Measurements from ENCODE around the gene ANKS1A.

Gene ANKS1A

GRCh38 chr6:35082733-35083403, 193.8 kb downstream of the ANKS1A start:
- DNase-seq (ENCODE audit: low read depth in 3 of 3, low spot score in 1 of 3): no peak

- no peak for DNase-seq (ENCODE audit: low read depth in 3 of 3, low spot score in 1 of 3)
Measured at GRCh38 chr6:35083507-35083906, 194.5 kb downstream of the ANKS1A start.

DNA sequence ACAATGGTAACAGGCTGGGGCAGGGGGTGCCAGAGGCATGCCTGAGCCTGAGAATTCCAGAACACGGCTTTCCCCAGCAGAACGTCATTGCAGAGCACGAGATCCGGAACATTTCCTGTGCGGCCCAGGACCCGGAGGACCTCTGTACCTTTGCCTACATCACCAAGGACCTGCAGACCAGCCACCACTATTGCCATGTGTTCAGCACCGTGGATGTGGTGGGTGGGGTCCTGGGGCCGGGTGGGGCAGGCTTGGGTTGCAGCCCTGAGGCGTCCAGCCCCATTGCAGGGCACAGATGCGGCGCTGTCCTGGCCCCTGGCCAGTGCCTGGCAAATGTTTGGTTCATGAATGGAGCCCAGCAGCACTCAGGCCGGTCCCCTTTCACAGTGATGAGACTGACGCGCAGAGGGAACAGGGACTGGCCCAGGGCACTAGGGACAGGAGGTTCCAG, 195.0 kb downstream of the ANKS1A start:
- no peak for DNase-seq (ENCODE audit: low read depth in 3 of 3, low spot score in 1 of 3)

GRCh38 chr6:35084511-35085203, 195.6 kb downstream of the ANKS1A start:
- no peak for DNase-seq (ENCODE audit: low read depth in 3 of 3, low spot score in 1 of 3)

DNA sequence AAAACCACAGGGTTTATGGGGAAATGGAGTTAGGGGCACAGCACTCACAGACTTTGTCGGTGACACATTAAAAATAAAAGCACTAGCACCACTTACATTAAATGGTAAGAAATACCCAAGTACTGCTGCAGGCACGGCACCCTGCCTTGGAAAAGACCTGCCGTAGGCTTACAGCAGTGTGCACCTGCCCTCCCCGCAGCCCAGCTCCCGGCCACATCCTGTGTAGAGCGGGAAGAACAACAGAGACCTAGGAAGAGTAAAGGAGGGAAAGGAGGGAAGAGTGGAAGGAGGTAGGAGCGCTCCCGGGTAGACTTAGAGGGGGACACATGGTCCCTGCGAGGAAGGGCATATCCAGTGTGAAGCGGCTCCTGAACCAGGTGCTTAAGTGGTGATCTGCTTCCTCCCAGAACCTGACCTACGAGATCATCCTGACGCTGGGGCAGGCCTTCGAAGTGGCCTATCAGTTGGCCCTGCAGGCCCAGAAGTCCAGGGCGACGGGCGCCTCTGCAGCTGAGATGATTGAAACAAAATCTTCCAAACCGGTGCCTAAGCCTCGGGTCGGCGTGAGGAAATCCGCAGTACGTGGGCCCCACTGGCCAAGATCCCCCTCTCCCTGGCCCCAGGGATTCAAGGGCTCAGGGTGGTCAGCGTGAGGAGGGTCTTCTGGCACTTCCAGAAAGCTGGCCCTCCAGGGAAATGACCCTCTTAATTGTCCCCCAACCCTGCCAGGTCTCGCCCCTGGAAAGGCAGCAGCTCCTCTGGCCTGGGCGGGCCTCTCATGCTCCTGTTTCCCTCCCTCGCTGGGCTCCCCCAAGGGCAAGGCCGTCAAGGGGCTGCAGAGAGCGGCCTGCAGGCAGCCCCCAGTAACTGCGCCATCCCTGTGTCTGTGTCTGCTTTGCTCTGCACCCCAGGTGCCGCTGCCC, 196.6 kb downstream of the ANKS1A start:
- DNase-seq (ENCODE audit: low read depth in 3 of 3, low spot score in 1 of 3): no peak

- DNase-seq (ENCODE audit: low read depth in 3 of 3, low spot score in 1 of 3): no peak
Measured at GRCh38 chr6:35086282-35086632, 197.2 kb downstream of the ANKS1A start.

GRCh38 chr6:35086636-35087360, 197.7 kb downstream of the ANKS1A start:
- DNase-seq (ENCODE audit: low read depth in 3 of 3, low spot score in 1 of 3): no peak

DNA sequence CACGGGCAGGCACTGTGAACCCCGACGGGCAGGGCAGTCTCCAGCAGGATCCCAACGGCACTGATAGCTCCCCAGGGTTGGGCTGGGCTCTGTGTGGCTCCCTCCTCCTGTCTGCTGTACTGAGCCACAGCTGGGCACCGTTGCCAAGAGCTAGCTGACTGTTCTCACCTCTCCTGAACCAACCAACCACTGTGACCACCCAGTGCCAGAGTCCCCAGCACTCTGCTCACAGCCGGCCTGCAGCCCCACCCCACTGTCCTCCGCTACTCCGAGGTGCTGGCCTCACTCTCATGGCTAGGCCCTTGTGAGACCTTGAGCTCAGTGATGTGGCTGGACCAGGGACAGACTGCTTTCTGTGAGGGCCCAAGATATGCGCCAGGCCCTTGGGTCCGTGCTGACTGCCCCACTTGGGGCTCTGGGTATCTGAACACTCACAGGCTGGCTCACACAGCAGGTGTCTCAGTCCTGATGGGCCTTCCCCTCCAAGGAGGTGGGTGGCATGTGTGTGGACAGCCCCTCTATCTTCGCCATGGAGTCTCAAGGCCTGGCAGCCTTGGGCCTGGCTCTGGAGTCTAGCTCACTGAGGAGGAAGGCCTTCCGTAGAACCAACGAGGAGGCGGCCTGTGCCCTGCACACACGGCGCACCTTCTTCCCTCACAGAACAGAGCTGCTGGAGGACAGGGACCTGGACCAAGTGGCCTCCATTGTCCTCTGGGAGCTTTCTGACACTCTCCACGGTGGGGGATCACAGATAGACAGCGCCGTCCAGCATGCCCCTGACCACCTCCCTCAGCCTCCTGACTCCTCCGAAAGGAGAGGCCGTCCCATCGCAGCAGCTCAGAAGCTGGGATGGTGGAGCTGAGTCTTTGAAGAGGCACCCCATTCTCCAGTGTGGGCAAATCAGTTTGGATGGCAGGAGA, 198.6 kb downstream of the ANKS1A start:
- DNase-seq (ENCODE audit: low read depth in 3 of 3, low spot score in 1 of 3): no peak

DNA sequence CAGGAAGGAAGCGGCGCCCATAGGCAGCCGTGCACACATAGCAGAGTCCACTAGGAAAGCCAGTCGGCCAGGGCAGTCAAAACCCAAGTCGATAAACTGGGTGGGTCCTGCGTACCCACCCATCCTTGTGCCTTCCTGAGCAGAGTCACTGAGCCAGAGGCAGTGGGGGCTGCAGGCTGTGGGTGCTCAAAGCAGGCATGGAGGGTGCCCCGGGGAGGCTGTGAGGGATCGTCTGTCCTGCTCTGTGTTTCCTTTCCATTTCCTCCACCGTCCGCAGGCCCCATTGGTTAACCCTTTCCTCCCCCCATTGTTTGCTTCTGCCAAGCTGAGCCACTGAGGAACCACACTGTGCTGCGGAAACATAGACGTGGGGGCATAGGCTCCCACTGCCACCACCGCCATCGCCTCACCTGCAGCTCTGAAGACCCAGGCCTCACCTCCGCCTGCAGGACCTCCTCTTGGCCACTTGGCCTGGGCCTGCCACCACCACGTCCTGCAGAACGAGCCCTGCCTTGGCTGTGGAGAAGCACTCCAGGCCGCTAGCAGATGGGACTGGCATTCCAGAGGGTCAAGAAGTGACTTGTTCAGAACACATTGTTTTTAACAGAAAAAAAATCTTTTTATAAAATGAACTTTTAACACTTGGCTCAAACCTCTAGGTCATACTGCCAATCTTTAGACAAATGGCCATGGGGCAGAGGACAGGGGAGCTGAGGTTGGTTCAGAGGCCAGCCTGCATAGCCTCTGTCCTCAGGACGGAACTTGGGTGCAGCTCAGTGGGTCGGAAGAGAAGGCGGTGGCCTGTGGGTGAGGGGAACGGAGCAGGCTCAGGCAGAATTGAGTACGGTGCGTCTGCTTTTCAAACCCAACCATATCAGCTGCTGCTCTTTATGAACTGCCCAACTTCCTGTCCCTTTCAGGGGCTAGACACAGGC, 199.5 kb downstream of the ANKS1A start:
- no peak for DNase-seq (ENCODE audit: low read depth in 3 of 3, low spot score in 1 of 3)

DNA sequence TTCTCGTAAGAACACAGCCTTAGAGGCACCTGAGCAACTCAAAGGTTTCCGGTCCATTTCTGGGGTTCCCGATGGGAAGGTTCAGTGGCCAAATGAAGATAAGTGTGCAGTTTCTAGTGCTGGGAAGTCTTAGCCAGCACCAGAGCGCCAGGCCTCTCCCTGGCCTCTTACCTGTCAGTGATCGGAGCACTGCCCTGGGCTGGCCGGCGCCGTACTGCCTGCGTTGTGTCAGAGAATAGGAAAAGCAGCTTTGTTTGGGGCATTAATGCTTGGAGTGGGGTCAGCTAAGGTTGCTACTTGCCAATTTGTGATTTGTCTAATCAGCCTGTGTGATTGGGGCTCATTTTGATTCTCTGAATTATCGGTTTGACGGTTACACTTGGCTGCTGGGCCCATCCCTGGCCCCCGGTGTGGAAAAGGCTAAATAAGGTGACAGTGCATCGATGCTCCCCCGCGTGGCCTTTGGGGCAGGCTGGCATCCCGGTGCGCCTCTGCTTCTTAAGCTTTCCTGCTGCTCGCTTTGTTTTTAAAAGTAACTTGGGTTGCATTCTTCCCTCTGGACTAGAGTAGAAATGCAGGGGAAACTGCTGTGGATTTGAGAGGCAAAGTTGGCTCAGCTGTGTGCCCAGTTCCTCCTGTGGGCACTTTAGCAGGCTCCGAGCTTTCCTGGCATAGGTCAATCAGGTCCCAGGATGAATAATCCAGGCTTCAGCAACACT, 200.3 kb downstream of the ANKS1A start:
- DNase-seq (ENCODE audit: low read depth in 3 of 3, low spot score in 1 of 3): no peak

- no peak for DNase-seq (ENCODE audit: low read depth in 3 of 3, low spot score in 1 of 3)
Measured at GRCh38 chr6:35089935-35090505, 201.0 kb downstream of the ANKS1A start.

DNA sequence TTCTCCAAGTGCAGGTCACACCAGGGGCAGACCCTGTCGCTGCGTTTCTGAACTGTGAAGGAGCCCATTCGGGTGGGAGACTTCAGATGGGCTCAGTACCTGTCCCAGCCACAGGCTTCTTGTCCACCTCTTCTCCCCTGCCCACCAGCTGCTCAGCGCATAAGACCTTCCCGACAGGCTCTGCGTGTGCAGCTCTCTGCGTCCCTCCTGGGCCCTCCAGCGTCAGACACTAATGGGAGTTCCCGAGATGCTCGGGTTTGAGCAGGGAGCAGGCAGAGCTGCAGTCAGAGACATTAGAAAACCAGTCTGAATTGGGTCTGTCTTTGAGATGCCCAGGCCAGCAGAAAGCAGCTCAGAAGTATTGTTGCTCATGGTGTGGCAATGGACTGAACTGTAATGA, 201.7 kb downstream of the ANKS1A start:
- no peak for DNase-seq (ENCODE audit: low read depth in 3 of 3, low spot score in 1 of 3)

GRCh38 chr6:35091346-35092083, 202.5 kb downstream of the ANKS1A start:
- DNase-seq (ENCODE audit: low read depth in 3 of 3, low spot score in 1 of 3): no peak

- no peak for DNase-seq (ENCODE audit: low read depth in 3 of 3, low spot score in 1 of 3)
Measured at GRCh38 chr6:35092362-35093117, 203.5 kb downstream of the ANKS1A start.

DNA sequence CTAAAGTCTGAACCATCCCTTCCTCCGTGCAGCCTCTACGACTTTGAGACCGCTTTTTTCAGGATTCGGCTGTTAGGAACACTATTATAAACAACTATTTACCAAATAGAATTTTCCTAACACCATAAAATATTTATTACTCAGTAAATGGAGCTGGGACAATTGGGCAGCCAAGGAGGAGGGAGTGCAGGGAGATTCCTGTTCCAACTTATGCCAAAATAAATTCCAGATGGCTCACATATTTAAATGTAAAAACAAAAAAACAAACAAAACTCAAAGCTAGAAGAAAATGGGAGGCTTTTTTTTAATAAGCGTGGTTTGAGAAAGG, 204.0 kb downstream of the ANKS1A start:
- no peak for DNase-seq (ENCODE audit: low read depth in 3 of 3, low spot score in 1 of 3)

DNA sequence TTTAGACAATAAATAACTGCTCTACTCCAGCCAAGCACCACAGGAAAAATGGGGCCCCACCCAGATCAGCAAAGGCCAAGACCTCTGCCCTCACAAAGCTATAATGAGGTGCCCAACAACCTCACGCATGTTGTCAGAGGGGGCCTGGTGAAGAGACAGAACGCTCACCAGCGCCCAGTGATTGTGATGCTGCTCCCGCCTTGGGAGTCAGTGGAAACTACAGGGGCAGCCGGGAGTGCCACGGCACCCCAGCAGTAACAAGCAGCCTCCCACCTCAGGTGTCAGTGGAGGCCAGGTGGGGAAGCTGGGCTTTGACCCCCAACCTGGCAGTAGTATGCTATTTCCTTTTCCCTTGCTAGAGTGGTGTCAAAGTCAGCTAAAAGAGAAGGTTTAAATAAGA, 204.7 kb downstream of the ANKS1A start:
- no peak for DNase-seq (ENCODE audit: low read depth in 3 of 3, low spot score in 1 of 3)

DNA sequence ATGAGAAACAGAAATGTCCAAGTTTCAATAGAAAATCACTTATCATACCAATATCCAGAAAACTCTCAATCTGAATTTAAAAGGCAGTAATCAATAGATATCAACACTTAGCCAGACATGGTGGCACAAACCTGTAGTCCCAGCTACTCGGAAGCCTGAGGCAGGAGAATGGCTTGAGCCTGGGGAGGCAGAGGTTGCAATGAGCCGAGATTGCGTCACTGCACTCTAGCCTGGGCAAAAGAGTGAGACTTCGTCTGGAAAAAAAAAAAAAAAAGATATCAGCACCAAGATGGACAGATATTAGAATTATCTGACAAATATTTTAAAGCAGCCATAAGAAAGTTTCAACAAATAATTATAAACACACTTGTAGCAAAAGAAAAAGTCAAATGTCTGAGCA, 205.1 kb downstream of the ANKS1A start:
- DNase-seq (ENCODE audit: low read depth in 3 of 3, low spot score in 1 of 3): no peak

All from stimulated activated CD4-positive, alpha-beta T cell treated with anti-CD3 and anti-CD28 coated beads, TNF-alpha, amount 100 ng/mL, for 1 hour (primary cell).